ENCODE data around the gene BEAN1. TPM values are rescaled to one million over a fixed set of nuclear protein-coding genes. Genes with fewer than 3 reads are reported as not detected.

The BEAN1 gene
- total RNA-seq, 1 experiment from 2014 or later: 0.61 TPM

- no peaks in the 10 kb centered on the region for H3K36me3 ChIP-seq (ENCODE audit: control insufficient read depth in 1 of 2, insufficient read depth in 2 of 2, low read length in 2 of 2)
- no peak overlapping the region for H3K27ac ChIP-seq (ENCODE audit: low read depth, low read length)
- CTCF ChIA-PET: no interaction called here
- no peak for ATAC-seq
- POLR2A ChIA-PET: no interaction called here
- H4K20me1 ChIP-seq (ENCODE audit: insufficient read depth): no peaks in the 10 kb centered on the region
- no peak overlapping the region for H3K9ac ChIP-seq (ENCODE audit: low read length)
- peaks cover 0 to 4% of the 10 kb centered on the region in 2 experiments; a peak in 1 of 4 replicates for H3K4me1 ChIP-seq (ENCODE audit: control insufficient read depth in 1 of 2, insufficient read depth in 2 of 2, low read length in 2 of 2)
- TF ChIP-seq YY1 (IDR thresholded peaks at IDR 0.05; ENCODE audit: extremely low read depth, insufficient replicate concordance, low read depth, low read length) (no peak), JUND (IDR thresholded peaks at IDR 0.05) (no peak), SIN3A (IDR thresholded peaks at IDR 0.05; ENCODE audit: low read depth) (no peak), POLR2A (IDR thresholded peaks at IDR 0.05; ENCODE audit: borderline replicate concordance, extremely low read depth, insufficient read depth, insufficient read length) (no peak), MAX (IDR thresholded peaks at IDR 0.05) (no peak), CTCF (IDR thresholded peaks at IDR 0.05 in 2 of 3, conservative IDR thresholded peaks at IDR 0.05 in 1 of 3; ENCODE audit: borderline replicate concordance in 1 of 3, insufficient read depth in 1 of 3, low read depth in 2 of 3, low read length in 2 of 3) (no peak), POLR2AphosphoS5 (IDR thresholded peaks at IDR 0.05; ENCODE audit: low read depth, low read length) (no peak), REST (IDR thresholded peaks at IDR 0.05; ENCODE audit: low read depth) (no peak), ATF3 (IDR thresholded peaks at IDR 0.05) (no peak), ZNF274 (IDR thresholded peaks at IDR 0.05; ENCODE audit: low read depth, low read length) (no peak), EZH2 (IDR thresholded peaks at IDR 0.05) (no peak), CBX3 (IDR thresholded peaks at IDR 0.05; ENCODE audit: low read depth) (no peak), FOSL1 (IDR thresholded peaks at IDR 0.05; ENCODE audit: low read depth) (no peak), SP1 (IDR thresholded peaks at IDR 0.05; ENCODE audit: low read depth) (no peak), SRF (IDR thresholded peaks at IDR 0.05; ENCODE audit: low read depth) (no peak)
- H2AFZ ChIP-seq (ENCODE audit: low read depth, low read length, poor library complexity, severe bottlenecking): no peak overlapping the region
- no peak overlapping the region for H3K4me2 ChIP-seq (ENCODE audit: low read length)
- no peaks in the 10 kb centered on the region for H3K9me2 ChIP-seq (ENCODE audit: insufficient read depth)
- H3K4me3 ChIP-seq (replicated peaks in 1 of 2; ENCODE audit: low read depth in 1 of 2, low read length in 2 of 2): no peak overlapping the region
- no peak for DNase-seq (ENCODE audit: low read depth, low spot score)
- intact Hi-C loops (cut with micrococcal nuclease): no loop called here
- H3K79me2 ChIP-seq (ENCODE audit: insufficient read depth, low read length): no peaks in the 10 kb centered on the region
- RAD21 ChIA-PET (ENCODE audit: low non-redundant PET in 1 of 2, low total read pairs in 2 of 2, uncharacterized antibody in 2 of 2, unreplicated experiment in 2 of 2): no interaction called here
- H3K27me3 ChIP-seq (ENCODE audit: insufficient read depth, low read length): peaks cover 23% of the 10 kb centered on the region; the same call in 1 of the 2 replicates
- no peaks in the 10 kb centered on the region for H3K9me3 ChIP-seq (ENCODE audit: control insufficient read depth in 1 of 2, insufficient read depth in 1 of 2, low read depth in 1 of 2, low read length in 2 of 2)
- no TSS peak for BruUV-seq (replicated peaks)
These were observed 1.4 kb upstream of the BEAN1 start for GRCh38 chr16:66425651-66426050.

Measured in HCT116 (cell line).